DMS114 treated with DMSO at 0.1 percent for 48 hours (cell line): ENCODE results near the gene HMGB2.

Source experiments
- DNase-seq: peaks from one replicate; lab custom pipeline; 2025; ENCODE audit not compliant: unreplicated experiment; lab: John Stamatoyannopoulos, UW

HMGB2 gene

DNA sequence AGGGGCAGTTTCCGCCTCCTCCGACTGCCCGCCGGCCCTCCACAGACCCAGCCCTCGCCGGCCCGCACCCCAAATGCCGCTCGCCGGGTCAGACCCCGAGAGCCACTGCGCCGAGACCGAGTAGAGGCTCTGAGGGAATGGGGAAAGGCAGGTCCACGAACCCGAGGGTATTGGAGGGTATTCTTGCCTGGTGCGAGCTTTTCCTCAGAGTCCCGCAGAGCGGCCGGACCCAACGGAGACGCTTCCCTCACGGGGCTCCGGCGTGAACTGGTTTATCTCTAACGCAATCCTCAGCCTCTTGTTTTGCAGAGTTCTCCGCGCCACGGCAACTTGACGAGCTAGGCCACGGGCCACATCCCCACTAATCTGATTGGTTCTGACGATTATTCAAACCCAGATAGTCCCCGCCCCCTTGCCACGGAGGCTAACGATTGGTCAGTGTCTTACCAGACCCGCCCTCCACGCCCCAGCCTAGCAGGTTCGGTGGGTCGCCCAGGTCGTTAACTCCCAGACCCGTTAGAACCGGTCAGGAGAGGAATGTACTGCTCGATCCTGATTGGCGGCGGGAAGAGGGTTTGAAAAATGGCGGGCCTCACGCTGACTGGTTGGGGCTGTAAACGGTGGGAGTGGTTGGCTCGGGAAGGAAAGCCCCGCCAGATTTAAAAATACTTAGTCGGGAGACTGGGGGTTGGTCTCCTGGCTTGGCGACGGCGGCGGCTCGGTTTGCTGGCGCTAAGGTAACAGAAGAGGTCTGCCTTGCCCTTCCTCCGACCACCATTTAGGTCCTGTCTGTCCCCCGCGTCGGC lies at the start of gene HMGB2:
Gene HMGB2, minus strand, starts transcription at position 274 of the 806 bp plus-strand sequence. CDS start 709 bp downstream, outside the sequence.
- peak; percentile 96 for DNase-seq

DNA sequence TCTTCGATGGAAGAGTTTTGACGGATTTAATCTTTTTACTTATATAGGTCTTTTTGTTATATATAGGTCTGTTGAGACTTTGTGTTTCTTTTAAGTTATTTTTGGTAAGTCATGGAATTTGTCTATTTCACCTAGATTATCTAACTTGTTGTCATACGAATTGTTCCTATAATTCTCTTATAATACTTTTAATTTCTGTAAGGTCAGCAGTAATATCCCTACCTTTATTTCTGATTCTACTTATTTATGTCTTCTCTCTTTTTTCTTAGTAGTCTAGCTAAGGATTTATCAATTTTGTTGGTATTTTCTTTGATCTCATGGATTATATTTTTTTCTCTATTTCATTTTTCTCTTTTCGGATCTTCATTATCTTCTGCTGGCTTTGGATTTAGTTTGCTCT lies 48.2 kb upstream of the HMGB2 start:
- no peak for DNase-seq

DNA sequence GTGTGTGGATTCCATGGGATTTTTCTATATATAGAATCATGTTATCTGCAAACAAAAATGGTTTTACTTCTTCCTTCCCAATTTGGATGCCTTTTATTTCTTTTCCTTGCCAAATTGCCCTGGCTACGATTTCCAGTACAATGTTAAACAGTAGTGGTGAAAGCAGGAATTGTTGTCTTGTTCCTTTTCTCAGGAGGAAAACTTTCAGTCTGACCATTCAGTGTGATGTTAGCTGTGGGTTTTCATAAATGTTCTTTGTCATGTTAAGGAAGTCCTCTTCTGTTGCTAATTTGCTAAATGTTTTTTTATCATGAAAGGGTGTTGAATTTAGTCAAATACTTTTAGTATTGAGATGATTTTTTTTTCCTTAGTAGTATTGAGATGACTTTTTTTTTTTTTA lies 47.5 kb upstream of the HMGB2 start:
- DNase-seq = no peak

DNA sequence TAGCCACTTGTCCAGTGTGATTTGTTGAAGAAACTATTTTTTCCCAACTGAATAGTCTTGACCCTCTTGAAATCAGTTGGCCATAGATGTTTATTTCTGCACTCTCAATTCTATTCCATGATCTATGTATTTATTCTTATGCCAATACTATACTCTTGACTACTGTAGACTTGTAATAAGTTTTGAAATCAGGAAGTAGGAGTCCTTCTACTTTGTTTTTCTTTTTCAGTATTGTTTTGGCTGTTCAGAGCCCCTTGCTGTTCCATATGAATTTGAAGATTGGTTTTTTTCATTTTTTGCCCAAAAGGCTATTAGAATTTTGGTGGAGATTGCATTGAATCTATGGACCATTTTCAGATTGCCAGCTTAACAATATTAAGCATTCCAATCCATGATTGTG lies 46.8 kb upstream of the HMGB2 start:
- no peak for DNase-seq

DNA sequence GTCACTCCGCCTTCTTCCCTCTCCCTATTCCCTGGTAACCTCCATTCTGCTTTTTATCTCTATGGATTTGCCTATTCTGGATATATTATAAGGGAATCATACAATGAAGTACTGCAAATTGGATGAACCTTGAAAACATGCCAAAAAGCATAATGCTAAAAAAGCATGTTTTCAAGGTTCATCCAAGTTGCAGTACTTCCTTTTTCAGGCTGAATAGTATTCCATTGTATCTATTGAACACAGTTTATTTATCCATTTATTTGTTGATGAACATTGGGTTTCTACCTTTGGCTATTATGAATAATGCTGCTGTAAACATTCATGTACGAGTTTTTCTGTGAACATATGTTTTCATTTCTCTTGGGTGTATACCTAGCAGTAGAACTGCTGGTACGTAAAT lies 45.8 kb upstream of the HMGB2 start:
- no peak for DNase-seq

DNA sequence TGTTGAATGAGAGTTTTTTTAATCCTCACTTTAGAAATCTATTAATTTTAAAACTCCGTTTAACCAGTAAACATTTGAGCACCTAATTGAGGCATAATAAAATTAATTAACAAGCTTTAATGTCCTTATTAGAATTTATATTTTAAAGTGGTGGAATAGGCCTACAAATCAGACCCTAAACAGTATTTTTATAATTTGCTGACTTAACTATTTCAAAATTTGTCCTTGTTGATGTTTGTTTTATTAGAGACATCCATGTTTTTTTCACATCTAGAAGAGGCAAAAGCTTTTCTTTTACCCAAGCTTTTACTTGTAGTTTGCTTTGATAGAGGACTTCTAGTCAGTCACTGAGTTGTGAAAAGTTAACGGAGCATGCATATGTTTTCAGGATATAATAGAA lies 40.4 kb upstream of the HMGB2 start:
- no peak for DNase-seq

DNA sequence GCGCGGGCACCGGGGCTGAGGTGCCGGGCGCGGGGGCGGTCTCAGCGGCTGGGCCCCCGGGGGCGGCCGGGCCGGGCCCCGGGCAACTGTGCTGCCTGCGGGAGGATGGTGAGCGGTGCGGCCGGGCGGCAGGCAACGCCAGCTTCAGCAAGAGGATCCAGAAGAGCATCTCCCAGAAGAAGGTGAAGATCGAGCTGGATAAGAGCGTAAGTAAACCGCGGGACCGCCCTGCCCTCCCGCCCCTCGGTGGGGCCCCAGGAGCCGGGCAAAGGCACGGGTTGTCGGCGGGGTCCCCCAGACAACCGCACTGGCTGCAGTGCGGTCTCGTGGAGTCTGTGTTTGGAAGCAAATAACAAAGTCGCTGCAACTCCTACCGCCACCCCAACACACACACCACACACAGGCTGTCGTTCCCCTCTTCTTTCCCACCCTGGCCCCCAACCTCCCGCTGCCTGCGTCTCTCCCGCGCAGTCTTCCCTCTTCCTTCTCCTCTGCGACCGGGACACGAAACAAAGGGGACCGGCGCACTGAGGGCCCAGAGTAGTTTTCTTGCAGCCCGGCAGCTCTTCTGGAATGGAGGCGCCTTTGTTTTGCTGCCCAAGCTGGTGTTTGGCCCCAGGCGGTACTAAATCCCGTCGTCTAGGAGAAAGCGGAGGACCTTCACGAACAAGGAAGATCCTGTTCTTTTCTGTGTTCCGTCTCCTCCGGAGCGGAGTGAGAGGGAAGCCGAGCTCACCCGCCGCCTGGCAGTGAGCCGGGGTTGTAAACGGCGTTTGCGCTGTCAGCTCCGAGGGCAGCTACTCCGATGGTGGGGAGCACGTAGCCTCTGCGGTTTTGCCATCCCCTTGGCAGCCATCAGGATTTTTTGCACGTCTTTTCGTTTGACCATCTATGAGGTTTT lies 37.4 kb upstream of the HMGB2 start:
- DNase-seq = peak; percentile 18

DNA sequence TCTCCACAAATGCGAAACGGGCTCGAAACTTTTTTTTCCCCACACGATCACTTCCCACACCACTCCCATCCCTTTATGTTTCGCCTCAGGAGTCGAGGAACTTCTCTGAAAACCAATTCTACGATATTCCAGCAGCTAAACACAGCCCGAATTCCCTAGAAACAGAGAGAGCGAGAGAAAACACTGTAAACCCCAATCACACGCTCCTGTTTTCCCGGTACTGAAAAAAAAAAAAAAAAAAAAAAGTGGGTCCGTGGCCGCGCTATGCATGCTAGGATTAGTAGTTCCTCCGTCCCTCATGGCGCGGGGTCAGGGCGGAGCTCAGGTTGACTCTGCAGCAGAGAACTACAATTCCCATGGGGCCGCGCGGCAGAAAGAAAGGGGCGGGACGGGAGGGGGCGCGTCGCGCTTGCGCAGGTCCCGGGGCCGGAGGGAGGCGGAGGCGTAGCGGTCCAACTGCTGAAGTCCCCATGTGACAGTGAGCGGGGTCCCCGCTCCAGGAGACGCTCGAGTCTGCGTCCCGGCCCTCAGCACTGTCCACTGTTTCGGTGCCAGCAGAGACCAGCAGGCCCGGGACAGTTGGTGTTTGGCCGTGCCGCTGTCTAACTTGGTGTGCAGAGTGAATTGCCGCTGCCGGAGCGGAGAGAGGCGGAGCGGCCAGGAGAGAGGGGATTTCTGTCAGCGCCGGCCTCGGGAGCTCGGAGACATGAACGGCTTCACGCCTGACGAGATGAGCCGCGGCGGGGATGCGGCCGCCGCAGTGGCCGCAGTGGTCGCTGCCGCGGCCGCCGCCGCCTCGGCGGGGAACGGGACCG lies 36.5 kb upstream of the HMGB2 start, which contains the start of gene SAP30:
Gene SAP30, plus strand, starts transcription at position 478 of the 815 bp plus-strand sequence. Its CDS starts 229 bp downstream, at position 707.
- DNase-seq = peak; percentile 93

DNA sequence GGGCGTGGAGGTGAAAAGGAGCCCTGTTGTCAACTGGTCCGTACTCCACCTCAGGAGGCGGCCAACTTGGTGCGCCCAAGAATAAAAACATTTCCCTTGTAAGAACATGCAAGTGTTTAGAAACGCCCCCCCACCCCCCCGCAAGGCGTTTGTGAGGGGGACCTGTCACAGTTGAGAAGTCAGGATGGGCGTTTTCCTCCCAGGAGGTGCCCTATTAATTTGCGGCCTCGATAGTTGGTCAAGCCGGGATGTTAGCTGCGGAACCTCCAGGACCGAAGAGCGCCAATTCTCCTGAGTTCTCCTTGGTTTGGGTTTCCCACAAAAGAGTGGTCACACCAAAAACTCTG lies 35.9 kb upstream of the HMGB2 start:
- no peak for DNase-seq

DNA sequence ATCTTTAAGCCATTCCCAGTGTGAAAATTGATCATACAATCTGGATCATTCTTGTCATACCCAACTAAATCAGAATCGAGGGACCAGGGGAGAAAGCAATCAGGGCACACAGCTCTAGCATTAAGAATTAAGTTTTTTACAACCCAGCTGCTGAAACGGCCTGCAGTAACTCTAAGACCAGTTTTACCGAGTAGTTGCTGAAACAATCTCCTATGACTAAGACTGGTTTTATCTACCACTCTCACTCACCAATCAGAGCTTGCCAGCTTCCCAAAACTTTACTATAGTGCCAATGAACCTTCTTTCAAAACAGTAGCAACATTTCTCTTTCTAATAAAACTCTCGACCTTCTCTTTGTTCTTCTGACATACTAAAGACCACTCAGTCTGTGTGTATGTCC lies 33.8 kb upstream of the HMGB2 start:
- DNase-seq = no peak

DNA sequence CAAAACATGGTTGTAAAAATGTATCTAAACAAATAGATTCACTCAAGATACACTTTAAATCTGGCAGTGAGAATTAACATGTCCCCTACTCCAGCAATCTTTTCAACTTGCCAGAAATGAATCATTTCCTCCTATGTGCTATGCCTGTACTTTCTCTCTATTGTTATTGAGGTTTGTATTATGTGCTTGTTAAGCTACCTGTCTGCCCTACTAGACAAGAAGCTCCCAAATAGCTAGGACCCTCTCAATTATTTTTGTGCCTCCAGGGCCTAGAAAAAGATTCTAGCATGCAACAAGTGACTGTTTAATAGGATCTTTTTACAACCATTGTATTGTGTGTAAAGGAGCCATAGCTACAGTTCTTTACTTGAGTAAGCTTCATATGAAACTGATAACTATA lies 33.1 kb upstream of the HMGB2 start:
- DNase-seq = no peak

DNA sequence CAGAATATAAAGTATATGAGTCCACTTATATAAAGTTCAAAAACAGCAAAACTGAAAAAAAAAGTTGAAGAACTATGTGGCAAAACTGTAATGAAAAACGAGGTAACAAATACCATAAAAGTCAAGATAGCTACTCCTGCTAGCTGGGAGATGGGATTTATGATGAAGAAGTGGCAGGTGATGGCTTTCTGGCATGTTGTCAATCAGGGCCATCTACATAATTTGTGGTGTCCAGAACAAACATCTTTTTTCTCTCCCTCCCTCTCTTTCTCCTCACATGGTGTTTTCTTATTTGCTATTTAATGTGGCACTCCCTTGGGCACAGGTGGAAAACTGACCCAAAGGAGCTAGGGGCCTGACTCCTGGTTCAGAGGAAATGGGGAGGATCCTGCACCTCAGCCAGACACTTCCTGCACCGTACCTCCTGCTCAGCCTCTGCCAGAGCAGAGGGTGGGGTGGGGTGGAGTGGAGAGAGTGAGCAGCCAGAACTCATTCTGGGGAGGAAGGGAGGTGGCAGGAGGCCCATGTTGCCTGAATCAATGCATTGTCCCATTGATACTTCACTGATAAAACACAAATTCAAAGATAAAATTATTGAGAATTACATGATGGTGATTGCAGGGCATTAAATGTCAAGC lies 31.3 kb upstream of the HMGB2 start:
- DNase-seq = no peak

DNA sequence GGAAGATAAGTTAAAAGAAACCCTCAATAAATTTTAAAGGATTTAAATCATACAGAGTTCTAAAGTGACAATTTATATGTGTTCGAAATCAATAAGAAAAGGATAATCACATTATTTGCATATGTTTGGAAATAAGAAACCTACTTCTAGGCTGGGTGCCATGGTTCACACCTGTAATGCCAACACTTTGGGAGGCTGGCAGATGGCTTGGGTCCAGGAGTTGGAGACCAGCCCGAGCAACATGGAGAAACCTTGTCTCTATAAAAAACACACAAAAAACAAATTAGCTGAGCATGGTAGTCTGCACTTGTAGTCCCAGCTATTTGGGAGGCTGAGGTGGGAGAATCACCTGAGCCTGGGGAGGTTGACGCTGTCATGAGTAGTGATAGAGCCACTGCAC lies 28.5 kb upstream of the HMGB2 start:
- no peak for DNase-seq

DNA sequence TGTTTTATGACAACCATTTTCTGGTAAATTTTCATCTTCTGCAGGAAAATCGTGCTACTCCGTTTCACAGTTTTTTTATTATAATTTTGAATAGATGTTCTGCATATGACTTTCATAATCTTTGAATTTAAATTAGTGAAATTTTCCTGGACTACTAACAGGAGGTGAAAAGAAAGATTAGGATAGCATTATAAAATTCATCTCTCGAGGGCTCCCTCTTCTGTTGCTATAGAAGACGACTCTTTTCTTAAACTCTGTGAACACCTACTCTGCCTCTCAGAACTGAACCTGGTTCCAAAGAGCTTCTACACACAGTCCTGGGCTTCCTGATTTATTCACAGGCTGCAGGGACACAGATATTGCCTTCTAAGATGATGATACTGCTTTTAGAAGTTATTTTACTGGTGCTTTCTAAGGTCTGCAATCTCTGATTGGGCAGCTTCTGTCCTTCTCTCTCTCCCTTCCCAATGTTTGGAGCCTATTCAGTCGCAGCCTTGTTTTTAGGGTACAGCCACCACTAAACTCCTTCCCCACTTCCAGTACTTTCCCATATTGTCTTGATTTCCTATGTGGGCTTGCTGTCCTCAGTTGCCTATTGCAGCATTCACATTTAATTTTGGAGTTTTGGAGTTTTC lies 26.5 kb upstream of the HMGB2 start:
- no peak for DNase-seq

DNA sequence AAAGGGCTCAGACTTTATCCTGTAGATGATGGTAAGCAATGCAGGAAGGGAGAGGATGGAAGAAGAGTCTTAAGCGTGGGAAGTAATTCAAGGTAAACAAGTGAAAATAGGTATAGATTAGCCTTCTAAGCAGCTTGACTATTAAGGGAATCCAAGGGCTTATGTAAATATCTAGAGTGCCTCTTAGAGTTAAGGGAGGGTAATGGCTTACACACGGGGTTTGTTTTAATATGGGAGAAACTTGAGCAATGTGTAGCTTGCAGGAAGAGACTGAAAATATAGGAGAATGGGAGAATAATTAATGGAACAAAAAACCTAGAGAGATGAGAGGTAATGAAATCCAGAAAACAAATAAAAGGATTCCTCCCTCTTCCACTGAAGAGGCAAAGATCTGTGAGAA lies 23.8 kb upstream of the HMGB2 start:
- DNase-seq = no peak

DNA sequence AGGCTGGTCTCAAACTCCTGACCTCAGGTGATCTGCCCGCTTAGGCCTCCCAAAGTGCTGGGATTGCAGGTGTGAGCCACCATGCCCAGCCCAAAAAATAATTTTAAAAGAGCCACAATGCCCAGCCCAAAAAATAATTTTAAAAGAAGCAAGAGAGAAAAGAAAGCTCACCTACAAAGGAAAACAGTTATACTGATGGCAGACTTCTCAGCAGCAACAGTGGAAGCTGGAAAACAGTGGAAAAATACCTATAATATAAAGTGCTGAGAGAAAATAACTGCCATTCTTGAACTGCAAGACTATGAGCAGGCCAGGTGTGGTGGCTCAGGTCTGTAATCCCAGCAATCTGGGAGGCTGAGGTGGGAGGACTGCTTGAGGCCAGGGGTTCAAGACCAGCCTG lies 13.3 kb upstream of the HMGB2 start:
- no peak for DNase-seq

DNA sequence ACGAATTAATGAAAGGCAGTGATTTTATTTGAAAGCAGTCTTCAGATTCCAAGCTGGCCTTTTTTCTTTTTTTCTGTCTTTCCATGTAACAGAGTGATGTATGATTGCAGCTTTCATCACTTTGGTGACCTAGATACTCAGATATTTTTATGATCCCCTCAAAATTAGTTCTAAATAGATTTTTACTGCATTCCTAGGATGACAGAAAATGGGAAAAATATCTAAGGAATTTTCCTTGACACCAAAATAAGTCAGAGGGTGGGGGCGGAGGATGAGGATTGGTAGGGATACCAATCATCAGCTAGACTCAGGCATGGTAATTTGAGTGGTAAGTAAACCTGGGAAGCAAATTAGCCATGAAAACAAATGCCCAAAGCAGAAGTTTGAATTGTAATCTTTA lies 11.9 kb upstream of the HMGB2 start:
- no peak for DNase-seq

DNA sequence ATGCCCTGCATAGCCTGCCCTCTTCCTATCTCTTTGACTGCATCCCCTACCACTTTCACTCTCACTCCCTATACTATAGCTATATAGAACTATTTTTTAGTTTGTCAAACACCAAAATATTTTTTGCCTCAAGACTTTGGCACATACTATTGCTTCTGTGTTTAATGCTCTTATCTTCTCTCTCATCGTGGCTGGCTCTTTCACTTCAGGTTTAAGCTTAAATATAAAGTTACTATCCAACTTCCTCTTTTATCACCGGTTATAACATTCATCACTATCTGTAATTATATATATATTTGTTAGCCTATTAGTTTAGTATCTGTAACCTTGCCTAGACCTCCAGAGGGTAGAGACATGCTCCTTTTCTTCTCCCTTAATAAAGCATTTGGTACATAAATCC lies 11.5 kb upstream of the HMGB2 start:
- DNase-seq = no peak

DNA sequence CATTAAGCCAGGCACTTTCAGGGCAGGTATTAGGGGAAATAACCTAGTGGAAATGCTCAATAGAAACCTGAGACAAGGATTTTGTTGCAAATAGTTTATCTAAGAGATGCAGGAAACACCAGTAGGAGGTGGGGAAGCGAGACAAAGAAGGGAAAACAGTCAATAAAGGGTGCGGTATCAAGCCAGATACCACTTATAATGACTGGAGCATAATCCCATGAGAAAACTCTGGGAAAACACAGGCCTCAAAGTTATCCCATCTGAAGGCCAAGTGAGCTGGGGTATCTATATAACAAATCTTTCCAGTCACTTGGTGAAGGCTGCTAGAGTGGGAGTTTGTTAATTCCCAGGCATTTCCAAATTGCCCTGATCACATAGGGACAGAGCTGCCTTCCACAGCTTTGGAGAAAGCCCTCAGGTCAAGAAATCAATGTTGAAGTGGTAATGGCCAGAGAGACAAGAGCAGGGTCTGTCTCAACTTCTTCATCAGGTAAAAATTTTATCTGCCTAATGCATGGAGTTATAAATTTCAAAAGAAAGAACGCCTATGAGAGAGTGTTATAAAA lies 9.8 kb upstream of the HMGB2 start:
- DNase-seq = no peak

DNA sequence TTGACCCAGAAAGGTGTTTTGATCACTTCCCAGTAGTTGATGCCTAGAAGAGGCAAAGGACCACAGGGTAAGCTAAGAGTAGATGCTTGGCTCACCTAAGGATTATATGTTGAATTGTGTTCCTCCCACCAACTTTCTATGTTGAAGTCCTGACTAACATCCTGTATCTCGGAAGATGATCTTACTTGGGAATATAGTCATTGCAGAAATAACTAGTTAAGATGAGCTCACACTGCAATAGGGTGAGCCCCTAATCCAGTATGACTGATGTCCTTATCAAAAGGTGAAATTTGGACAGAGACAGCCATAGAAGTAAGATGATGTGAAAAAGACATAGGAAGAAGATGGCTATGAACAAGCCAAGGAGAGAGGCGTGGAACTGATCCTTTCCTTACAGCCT lies 3.3 kb upstream of the HMGB2 start:
- no peak for DNase-seq
